A549 treated with CORT108297 at 1 μM for 4 hours (cell line): ENCODE data around the gene HSFY2. TPM values are rescaled to one million over a fixed set of nuclear protein-coding genes. Genes with fewer than 3 reads are reported as not detected.

Experiments
- total RNA-seq: library from RNA; stranded (reverse); fragments of 200-300 nt; extraction: Qiagen RNA extraction; gene quantifications from 5 replicates; pipeline ENCODE4 v1.2.3, GENCODE V29; 2022

Gene HSFY2, protein sequence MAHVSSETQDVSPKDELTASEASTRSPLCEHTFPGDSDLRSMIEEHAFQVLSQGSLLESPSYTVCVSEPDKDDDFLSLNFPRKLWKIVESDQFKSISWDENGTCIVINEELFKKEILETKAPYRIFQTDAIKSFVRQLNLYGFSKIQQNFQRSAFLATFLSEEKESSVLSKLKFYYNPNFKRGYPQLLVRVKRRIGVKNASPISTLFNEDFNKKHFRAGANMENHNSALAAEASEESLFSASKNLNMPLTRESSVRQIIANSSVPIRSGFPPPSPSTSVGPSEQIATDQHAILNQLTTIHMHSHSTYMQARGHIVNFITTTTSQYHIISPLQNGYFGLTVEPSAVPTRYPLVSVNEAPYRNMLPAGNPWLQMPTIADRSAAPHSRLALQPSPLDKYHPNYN
- total RNA-seq = not detected in 5 replicates

GRCh38 chrY:18773635-18774034 is at the start of gene HSFY2:
HSFY2 (minus strand) TSS chrY:18773735; CDS start chrY:18773618, 117 bp downstream.

Other genes starting within 250 kb of the HSFY2 start
- gene HSFY1, start 227.0 kb downstream of the HSFY2 start, total RNA-seq = not detected in 5 replicates